LNCAP (cell line): ENCODE measurements around the gene CFAP65.

Experiments used
- TF ChIP-seq, protein P1 (sequence below): fragments of 450-650 bp; IDR thresholded peaks from 2 replicates; pipeline ENCODE4 v1.5.1; 2017; ENCODE audit warnings: mild to moderate bottlenecking

Gene CFAP65

DNA sequence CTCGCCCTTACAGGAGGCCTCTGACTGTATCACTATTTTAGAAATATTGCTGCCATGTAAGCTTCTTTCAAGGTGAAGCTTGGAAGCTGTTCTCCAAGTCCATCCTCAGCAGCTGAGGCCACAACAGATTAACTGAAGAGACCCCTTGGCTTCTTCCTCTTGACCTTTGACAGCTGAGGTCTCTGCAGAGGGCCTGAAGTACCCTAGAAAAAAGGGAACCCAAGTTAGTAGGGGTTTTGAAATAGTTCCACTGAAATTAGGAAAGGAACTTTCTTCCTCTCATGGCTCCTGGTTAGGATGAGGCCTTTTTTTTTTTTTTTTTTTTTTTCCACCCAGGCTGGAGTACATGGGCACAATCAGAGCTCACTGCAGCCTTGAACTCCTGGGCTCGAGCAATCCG, 34.9 kb upstream of the CFAP65 start:
- TF ChIP-seq, protein P1, sequence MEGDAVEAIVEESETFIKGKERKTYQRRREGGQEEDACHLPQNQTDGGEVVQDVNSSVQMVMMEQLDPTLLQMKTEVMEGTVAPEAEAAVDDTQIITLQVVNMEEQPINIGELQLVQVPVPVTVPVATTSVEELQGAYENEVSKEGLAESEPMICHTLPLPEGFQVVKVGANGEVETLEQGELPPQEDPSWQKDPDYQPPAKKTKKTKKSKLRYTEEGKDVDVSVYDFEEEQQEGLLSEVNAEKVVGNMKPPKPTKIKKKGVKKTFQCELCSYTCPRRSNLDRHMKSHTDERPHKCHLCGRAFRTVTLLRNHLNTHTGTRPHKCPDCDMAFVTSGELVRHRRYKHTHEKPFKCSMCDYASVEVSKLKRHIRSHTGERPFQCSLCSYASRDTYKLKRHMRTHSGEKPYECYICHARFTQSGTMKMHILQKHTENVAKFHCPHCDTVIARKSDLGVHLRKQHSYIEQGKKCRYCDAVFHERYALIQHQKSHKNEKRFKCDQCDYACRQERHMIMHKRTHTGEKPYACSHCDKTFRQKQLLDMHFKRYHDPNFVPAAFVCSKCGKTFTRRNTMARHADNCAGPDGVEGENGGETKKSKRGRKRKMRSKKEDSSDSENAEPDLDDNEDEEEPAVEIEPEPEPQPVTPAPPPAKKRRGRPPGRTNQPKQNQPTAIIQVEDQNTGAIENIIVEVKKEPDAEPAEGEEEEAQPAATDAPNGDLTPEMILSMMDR: no peak

DNA sequence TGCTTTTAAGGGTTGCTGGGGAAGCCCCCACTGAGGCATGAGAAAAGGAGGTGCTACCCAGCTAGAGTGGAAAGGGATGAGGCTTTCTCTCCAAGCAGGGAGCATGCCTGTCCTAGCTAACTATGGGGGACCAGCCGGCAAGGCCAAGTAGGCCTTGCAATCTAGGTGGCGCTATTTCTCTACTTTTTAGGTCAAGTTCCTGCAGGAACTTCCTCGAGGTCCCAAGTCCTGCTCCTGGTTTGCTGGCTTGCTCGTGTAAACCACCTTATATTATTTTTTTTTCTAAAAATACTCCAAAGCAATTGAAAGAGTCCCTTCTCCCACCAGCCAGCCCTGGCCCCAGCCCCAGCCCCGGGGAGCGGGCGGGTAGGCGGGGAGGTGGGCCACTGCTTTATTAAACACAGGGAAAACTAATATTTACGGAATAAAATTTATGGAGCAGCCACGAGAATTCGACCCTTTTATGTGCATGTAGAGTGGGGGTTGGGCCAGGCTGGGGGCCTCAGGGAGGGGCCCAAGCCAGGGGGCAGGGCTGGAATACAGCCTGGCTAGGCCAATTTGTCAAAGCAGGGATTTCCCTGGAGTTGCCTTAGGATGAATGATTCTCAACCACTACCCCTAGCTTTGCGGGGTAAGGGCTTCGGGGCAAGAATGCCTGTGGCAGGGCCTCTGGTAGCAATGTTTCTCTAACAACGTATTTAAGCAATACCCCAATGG, 32.3 kb upstream of the CFAP65 start:
- TF ChIP-seq, protein P1: peak; percentile 64

- TF ChIP-seq, protein P1: no peak
Measured at GRCh38 chr2:219072741-219073250, 31.5 kb upstream of the CFAP65 start.

DNA sequence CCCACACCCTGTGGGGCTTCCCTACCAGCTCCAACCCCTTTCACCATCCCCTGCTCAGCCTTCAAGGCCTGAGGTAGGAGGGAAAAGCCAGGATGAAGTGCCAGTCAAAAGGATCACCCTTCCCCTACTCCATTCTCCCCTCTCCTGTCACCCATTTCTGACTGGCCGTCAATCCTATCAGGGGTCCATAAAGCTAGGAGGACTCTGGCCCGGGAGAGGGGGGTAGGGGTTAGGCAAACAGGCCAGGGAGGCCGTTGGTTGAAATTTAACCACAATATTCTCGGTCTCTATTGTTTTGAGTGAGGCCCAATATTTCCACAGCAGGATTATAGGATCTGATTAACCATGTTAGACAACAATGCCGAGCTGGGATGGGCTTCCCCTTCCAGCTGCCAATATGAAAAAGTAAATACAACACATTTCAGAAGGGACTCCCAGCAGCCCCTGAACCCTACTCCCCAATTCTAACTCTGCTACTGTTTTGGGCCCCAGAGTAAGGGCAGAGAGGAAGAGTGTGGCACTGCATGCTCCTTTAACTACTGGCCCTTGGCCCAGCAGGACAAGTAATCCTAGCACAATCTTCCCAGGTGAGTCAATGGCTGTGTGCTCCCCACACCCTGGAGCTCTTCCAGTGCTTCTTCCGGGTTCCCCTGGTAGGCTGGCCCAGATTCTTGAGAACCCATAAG, 30.0 kb upstream of the CFAP65 start:
- TF ChIP-seq, protein P1: no peak

DNA sequence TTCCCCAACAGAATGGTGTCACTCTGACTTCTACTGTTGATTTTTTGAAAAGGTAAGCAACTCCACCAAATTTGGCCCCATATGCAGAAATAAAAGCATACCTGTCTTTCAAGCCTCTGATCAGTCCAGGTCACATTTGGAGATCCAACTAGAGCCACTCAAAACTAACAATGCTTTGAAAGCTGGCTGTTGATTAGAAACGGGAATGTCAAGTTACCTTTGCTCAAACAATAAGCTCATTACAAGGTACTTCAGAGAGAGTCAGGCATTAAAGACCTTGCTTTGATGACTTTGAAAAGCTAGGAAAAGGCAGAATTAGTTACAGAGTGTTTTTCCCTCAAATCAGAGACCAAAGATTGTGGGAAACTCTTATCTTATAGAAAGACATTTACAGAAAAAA, 24.2 kb upstream of the CFAP65 start:
- TF ChIP-seq, protein P1: no peak

GRCh38 chr2:219062081-219062480, 20.8 kb upstream of the CFAP65 start:
- TF ChIP-seq, protein P1: no peak

GRCh38 chr2:219060821-219061791, 19.8 kb upstream of the CFAP65 start, which contains the start of gene IHH:
TSS of gene IHH (minus strand) at chr2:219060921. CDS start at chr2:219060467, 454 bp downstream.
- TF ChIP-seq, protein P1: no peak
